ENCODE data around the gene SPTLC2. TPM values are rescaled to one million over a fixed set of nuclear protein-coding genes. Genes with fewer than 3 reads are reported as not detected.

SPTLC2 gene
- total and polyA plus RNA-seq, 2 of the 13 experiments (the other 11 are each of a cell fraction or from before 2014, with no cell fraction given) = 17.4 to 17.5 TPM

DNA sequence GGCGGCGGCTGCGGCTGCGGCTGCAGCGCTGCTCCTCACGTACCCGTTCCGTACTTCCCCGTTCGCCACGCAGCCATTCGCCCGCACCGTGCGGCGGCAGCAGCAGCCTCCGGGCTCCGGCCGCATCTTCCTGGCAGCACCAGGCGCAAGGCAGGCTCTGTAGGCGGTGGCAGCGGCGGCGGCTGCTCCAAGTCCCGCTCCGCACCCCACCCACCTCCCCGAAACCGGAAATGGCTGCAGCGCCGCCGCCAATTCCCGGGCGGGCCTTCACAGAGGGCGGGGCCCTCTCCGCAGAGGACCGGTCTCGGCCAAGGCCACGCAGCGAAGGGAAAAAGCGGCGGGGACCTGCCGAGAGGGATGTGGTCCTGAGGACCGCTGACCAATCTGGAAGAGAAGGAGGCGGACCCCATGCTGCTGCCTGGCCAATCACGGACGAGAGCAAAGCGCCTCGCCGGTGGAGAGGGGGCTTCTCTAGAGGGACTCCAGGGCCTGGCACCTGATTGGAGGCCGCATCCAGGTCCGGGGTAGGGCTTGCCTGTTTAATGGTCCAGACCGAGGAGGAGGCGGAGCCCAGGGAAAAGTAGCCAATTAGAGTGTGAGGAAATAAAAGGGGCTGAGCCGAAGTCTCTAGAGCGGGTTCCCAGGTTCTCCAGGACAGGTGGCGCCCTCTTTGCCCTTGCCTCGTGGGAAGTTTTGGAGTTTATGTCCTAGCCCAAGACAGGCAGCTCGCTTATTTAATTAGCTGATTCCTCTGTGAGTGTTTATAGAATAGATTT is at the start of gene SPTLC2 (continued):
- TF ChIP-seq REST (IDR thresholded peaks at IDR 0.05; ENCODE audit: borderline replicate concordance in 1 of 2, low read depth in 1 of 2, low read length in 2 of 2) (peak in 1 of 2 experiments; percentile 52; a peak in 2 of 4 replicates), ZNF746 (CRISPR knock-in tag; IDR thresholded peaks at IDR 0.05) (0 out of 2 replicates have a peak, but pooled peaks have one; percentile 6), MTF2 (CRISPR knock-in tag; IDR thresholded peaks at IDR 0.05; ENCODE audit: borderline replicate concordance) (peak; percentile 66; the same call in 1 of the 2 replicates), RAD21 (CRISPR knock-in tag; IDR thresholded peaks at IDR 0.05) (peak; percentile 32), ZNF468 (CRISPR knock-in tag; IDR thresholded peaks at IDR 0.05) (no peak), ZNF841 (CRISPR knock-in tag; IDR thresholded peaks at IDR 0.05; ENCODE audit: borderline replicate concordance) (no peak), SOX6 (IDR thresholded peaks at IDR 0.05) (no peak), SOX6 (CRISPR knock-in tag; IDR thresholded peaks at IDR 0.05) (peak; percentile 61), GFI1 (CRISPR knock-in tag; IDR thresholded peaks at IDR 0.05; ENCODE audit: borderline replicate concordance) (0 out of 2 replicates have a peak, but pooled peaks have one; percentile 30), CHD4 (IDR thresholded peaks at IDR 0.05; ENCODE audit: borderline replicate concordance, low read length) (no peak; the same call in 1 of the 2 replicates), AKAP8 (CRISPR knock-in tag; IDR thresholded peaks at IDR 0.05) (no peak), HES4 (CRISPR knock-in tag; IDR thresholded peaks at IDR 0.05; ENCODE audit: borderline replicate concordance) (no peak; the same call in 1 of the 2 replicates), SPEN (CRISPR knock-in tag; IDR thresholded peaks at IDR 0.05; ENCODE audit: low read depth) (peak; percentile 69), SNAI1 (CRISPR knock-in tag; IDR thresholded peaks at IDR 0.05; ENCODE audit: borderline replicate concordance) (no peak)
- TF ChIP-seq, protein P1, sequence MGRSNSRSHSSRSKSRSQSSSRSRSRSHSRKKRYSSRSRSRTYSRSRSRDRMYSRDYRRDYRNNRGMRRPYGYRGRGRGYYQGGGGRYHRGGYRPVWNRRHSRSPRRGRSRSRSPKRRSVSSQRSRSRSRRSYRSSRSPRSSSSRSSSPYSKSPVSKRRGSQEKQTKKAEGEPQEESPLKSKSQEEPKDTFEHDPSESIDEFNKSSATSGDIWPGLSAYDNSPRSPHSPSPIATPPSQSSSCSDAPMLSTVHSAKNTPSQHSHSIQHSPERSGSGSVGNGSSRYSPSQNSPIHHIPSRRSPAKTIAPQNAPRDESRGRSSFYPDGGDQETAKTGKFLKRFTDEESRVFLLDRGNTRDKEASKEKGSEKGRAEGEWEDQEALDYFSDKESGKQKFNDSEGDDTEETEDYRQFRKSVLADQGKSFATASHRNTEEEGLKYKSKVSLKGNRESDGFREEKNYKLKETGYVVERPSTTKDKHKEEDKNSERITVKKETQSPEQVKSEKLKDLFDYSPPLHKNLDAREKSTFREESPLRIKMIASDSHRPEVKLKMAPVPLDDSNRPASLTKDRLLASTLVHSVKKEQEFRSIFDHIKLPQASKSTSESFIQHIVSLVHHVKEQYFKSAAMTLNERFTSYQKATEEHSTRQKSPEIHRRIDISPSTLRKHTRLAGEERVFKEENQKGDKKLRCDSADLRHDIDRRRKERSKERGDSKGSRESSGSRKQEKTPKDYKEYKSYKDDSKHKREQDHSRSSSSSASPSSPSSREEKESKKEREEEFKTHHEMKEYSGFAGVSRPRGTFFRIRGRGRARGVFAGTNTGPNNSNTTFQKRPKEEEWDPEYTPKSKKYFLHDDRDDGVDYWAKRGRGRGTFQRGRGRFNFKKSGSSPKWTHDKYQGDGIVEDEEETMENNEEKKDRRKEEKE (IDR thresholded peaks at IDR 0.05) = no peak
- TF ChIP-seq, protein P2, sequence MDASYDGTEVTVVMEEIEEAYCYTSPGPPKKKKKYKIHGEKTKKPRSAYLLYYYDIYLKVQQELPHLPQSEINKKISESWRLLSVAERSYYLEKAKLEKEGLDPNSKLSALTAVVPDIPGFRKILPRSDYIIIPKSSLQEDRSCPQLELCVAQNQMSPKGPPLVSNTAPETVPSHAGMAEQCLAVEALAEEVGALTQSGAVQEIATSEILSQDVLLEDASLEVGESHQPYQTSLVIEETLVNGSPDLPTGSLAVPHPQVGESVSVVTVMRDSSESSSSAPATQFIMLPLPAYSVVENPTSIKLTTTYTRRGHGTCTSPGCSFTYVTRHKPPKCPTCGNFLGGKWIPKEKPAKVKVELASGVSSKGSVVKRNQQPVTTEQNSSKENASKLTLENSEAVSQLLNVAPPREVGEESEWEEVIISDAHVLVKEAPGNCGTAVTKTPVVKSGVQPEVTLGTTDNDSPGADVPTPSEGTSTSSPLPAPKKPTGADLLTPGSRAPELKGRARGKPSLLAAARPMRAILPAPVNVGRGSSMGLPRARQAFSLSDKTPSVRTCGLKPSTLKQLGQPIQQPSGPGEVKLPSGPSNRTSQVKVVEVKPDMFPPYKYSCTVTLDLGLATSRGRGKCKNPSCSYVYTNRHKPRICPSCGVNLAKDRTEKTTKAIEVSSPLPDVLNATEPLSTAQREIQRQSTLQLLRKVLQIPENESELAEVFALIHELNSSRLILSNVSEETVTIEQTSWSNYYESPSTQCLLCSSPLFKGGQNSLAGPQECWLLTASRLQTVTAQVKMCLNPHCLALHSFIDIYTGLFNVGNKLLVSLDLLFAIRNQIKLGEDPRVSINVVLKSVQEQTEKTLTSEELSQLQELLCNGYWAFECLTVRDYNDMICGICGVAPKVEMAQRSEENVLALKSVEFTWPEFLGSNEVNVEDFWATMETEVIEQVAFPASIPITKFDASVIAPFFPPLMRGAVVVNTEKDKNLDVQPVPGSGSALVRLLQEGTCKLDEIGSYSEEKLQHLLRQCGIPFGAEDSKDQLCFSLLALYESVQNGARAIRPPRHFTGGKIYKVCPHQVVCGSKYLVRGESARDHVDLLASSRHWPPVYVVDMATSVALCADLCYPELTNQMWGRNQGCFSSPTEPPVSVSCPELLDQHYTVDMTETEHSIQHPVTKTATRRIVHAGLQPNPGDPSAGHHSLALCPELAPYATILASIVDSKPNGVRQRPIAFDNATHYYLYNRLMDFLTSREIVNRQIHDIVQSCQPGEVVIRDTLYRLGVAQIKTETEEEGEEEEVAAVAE (CRISPR knock-in tag; IDR thresholded peaks at IDR 0.05; ENCODE audit: borderline replicate concordance) = peak; percentile 38; the same call in 1 of the 2 replicates
